ENCODE data around the gene HNRNPD.
A peak's percentile ranks its signal among the peaks of the same experiment; 100 is the strongest.
"Not testable (repeated sequence)": the region's sequence is repeated elsewhere in the genome, so short reads cannot be mapped to it uniquely, and the experiment has no call there.

Gene HNRNPD

GRCh38 chr4:82363896-82364487, 9.8 kb downstream of the HNRNPD start:
- no peak overlapping the region for H3K4me3 Mint-ChIP-seq
- H3K27ac Mint-ChIP-seq: no peak overlapping the region
- H3K27me3 Mint-ChIP-seq (ENCODE audit: low read depth): no peaks in the 10 kb centered on the region
- peaks cover 64% of the 10 kb centered on the region for H3K4me1 Mint-ChIP-seq (ENCODE audit: low read depth)
- DNase-seq (ENCODE audit: low spot score): no peak
- H3K36me3 Mint-ChIP-seq (ENCODE audit: low read depth): peaks cover 48% of the 10 kb centered on the region
- no peaks in the 10 kb centered on the region for H3K9me3 Mint-ChIP-seq

- no peaks in the 10 kb centered on the region for H3K27me3 Mint-ChIP-seq (ENCODE audit: low read depth)
- H3K4me1 Mint-ChIP-seq (ENCODE audit: low read depth): peaks cover 66% of the 10 kb centered on the region
- peaks cover 49% of the 10 kb centered on the region for H3K36me3 Mint-ChIP-seq (ENCODE audit: low read depth)
- H3K4me3 Mint-ChIP-seq: peak overlapping the region; percentile 7
- H3K27ac Mint-ChIP-seq: no peak overlapping the region
- no peaks in the 10 kb centered on the region for H3K9me3 Mint-ChIP-seq
- no peak for DNase-seq (ENCODE audit: low spot score)
These were observed 11.2 kb downstream of the HNRNPD start for GRCh38 chr4:82362565-82362964.

GRCh38 chr4:82360298-82361177, 13.3 kb downstream of the HNRNPD start:
- H3K27me3 Mint-ChIP-seq (ENCODE audit: low read depth): no peaks in the 10 kb centered on the region
- H3K4me1 Mint-ChIP-seq (ENCODE audit: low read depth): peaks cover 67% of the 10 kb centered on the region
- DNase-seq (ENCODE audit: low spot score): no peak
- no peak overlapping the region for H3K27ac Mint-ChIP-seq
- no peaks in the 10 kb centered on the region for H3K9me3 Mint-ChIP-seq
- peak overlapping the region; percentile 46 for H3K4me3 Mint-ChIP-seq
- H3K36me3 Mint-ChIP-seq (ENCODE audit: low read depth): peaks cover 54% of the 10 kb centered on the region

GRCh38 chr4:82358847-82359246, 14.9 kb downstream of the HNRNPD start:
- Mint-ChIP-seq H3K4me1 (ENCODE audit: low read depth) (peaks cover 64% of the 10 kb centered on the region), H3K4me3 (peak overlapping the region; percentile 44), H3K27ac (no peak overlapping the region), H3K36me3 (ENCODE audit: low read depth) (peaks cover 60% of the 10 kb centered on the region), H3K27me3 (ENCODE audit: low read depth) (no peaks in the 10 kb centered on the region), H3K9me3 (no peaks in the 10 kb centered on the region)
- no peak for DNase-seq (ENCODE audit: low spot score)

- Mint-ChIP-seq H3K9me3 (no peaks in the 10 kb centered on the region), H3K4me1 (ENCODE audit: low read depth) (peaks cover 68% of the 10 kb centered on the region), H3K27ac (peak overlapping the region; percentile 53), H3K4me3 (peak overlapping the region; percentile 27), H3K36me3 (ENCODE audit: low read depth) (peaks cover 66% of the 10 kb centered on the region), H3K27me3 (ENCODE audit: low read depth) (no peaks in the 10 kb centered on the region)
- no peak for DNase-seq (ENCODE audit: low spot score)
These were observed 16.2 kb downstream of the HNRNPD start for GRCh38 chr4:82357640-82358039.

GRCh38 chr4:82354788-82355187, 19.0 kb downstream of the HNRNPD start:
- Mint-ChIP-seq H3K27ac (no peak overlapping the region), H3K36me3 (ENCODE audit: low read depth) (peaks cover 74% of the 10 kb centered on the region), H3K27me3 (ENCODE audit: low read depth) (no peaks in the 10 kb centered on the region), H3K4me3 (no peak overlapping the region), H3K9me3 (no peaks in the 10 kb centered on the region), H3K4me1 (ENCODE audit: low read depth) (peaks cover 55% of the 10 kb centered on the region)
- DNase-seq (ENCODE audit: low spot score): no peak

- Mint-ChIP-seq H3K9me3 (no peaks in the 10 kb centered on the region), H3K27ac (peak overlapping the region; percentile 9), H3K36me3 (ENCODE audit: low read depth) (peaks cover 69% of the 10 kb centered on the region), H3K4me3 (no peak overlapping the region), H3K4me1 (ENCODE audit: low read depth) (peaks cover 40% of the 10 kb centered on the region), H3K27me3 (ENCODE audit: low read depth) (no peaks in the 10 kb centered on the region)
- DNase-seq (ENCODE audit: low spot score): no peak
These were observed 20.9 kb downstream of the HNRNPD start for GRCh38 chr4:82352825-82353366.

- peak overlapping the region; percentile 9 for H3K27ac Mint-ChIP-seq
These were observed 21.5 kb downstream of the HNRNPD start for GRCh38 chr4:82352118-82352824.

GRCh38 chr4:82346126-82346525, 27.7 kb downstream of the HNRNPD start:
- Mint-ChIP-seq H3K9me3 (no peaks in the 10 kb centered on the region), H3K4me1 (ENCODE audit: low read depth) (peaks cover 3% of the 10 kb centered on the region), H3K36me3 (ENCODE audit: low read depth) (peaks cover 24% of the 10 kb centered on the region), H3K27ac (no peak overlapping the region), H3K4me3 (no peak overlapping the region), H3K27me3 (ENCODE audit: low read depth) (no peaks in the 10 kb centered on the region)
- no peak for DNase-seq (ENCODE audit: low spot score)

More at GRCh38 chr4:82352118-82352824, 21.5 kb downstream of the HNRNPD start:
- Mint-ChIP-seq H3K27me3 (ENCODE audit: low read depth) (no peaks in the 10 kb centered on the region), H3K9me3 (no peaks in the 10 kb centered on the region), H3K4me3 (no peak overlapping the region), H3K4me1 (ENCODE audit: low read depth) (peaks cover 35% of the 10 kb centered on the region), H3K36me3 (ENCODE audit: low read depth) (peaks cover 64% of the 10 kb centered on the region)
- DNase-seq (ENCODE audit: low spot score): no peak

GRCh38 chr4:82335043-82335442, 38.7 kb downstream of the HNRNPD start:
- no peak for DNase-seq (ENCODE audit: low spot score)
- Mint-ChIP-seq H3K4me3 (no peak overlapping the region), H3K36me3 (ENCODE audit: low read depth) (no peaks in the 10 kb centered on the region), H3K27me3 (ENCODE audit: low read depth) (peaks cover under 1% of the 10 kb centered on the region), H3K9me3 (peaks cover 10% of the 10 kb centered on the region), H3K4me1 (ENCODE audit: low read depth) (no peaks in the 10 kb centered on the region), H3K27ac (no peak overlapping the region)

GRCh38 chr4:82333641-82334040, 40.1 kb downstream of the HNRNPD start:
- not testable (repeated sequence) for H3K27ac Mint-ChIP-seq; H3K4me3 Mint-ChIP-seq; DNase-seq (ENCODE audit: low spot score); H3K36me3 Mint-ChIP-seq (ENCODE audit: low read depth); H3K27me3 Mint-ChIP-seq (ENCODE audit: low read depth); H3K9me3 Mint-ChIP-seq; H3K4me1 Mint-ChIP-seq (ENCODE audit: low read depth)

GRCh38 chr4:82331814-82332213, 42.0 kb downstream of the HNRNPD start:
- peaks cover 6% of the 10 kb centered on the region for H3K27me3 Mint-ChIP-seq (ENCODE audit: low read depth)
- H3K4me1 Mint-ChIP-seq (ENCODE audit: low read depth): no peaks in the 10 kb centered on the region
- no peak overlapping the region for H3K27ac Mint-ChIP-seq
- H3K36me3 Mint-ChIP-seq (ENCODE audit: low read depth): no peaks in the 10 kb centered on the region
- H3K9me3 Mint-ChIP-seq: peaks cover 10% of the 10 kb centered on the region
- no peak for DNase-seq (ENCODE audit: low spot score)
- H3K4me3 Mint-ChIP-seq: no peak overlapping the region

GRCh38 chr4:82320351-82320750, 53.4 kb downstream of the HNRNPD start:
- Mint-ChIP-seq H3K9me3 (peaks cover 6% of the 10 kb centered on the region), H3K27ac (no peak overlapping the region), H3K4me3 (no peak overlapping the region), H3K36me3 (ENCODE audit: low read depth) (no peaks in the 10 kb centered on the region), H3K4me1 (ENCODE audit: low read depth) (no peaks in the 10 kb centered on the region), H3K27me3 (ENCODE audit: low read depth) (peaks cover 7% of the 10 kb centered on the region)
- DNase-seq (ENCODE audit: low spot score): no peak

GRCh38 chr4:82303063-82303462, 70.7 kb downstream of the HNRNPD start:
- H3K4me3 Mint-ChIP-seq; H3K9me3 Mint-ChIP-seq; H3K4me1 Mint-ChIP-seq (ENCODE audit: low read depth); DNase-seq (ENCODE audit: low spot score); H3K27ac Mint-ChIP-seq; H3K36me3 Mint-ChIP-seq (ENCODE audit: low read depth): not testable (repeated sequence)
- H3K27me3 Mint-ChIP-seq (ENCODE audit: low read depth): peaks cover 19% of the 10 kb centered on the region
